Adrenal gland (tissue), 12 donors: ENCODE results near the gene DLG2. TPM values are rescaled to one million over a fixed set of nuclear protein-coding genes. Genes with fewer than 3 reads are reported as not detected.
A peak's percentile ranks its signal among the peaks of the same experiment; 100 is the strongest.

ENCODE experiments used
- DNase-seq, 7 donors: peaks; one replicate each; pipeline ENCODE4 v3.0.0-alpha.2; 2019 to 2020
- H3K27ac ChIP-seq, 5 donors: fragments of 200-600 bp; sonication (generic) in 4 of 5; 1 replicate in 3 of 5; 2 replicates in 2 of 5; pipeline versions ENCODE4 v1.5.1 to v1.8.0; 2016 to 2020; ENCODE audit warnings: mild to moderate bottlenecking in 1 of 5
- H3K27me3 ChIP-seq: fragments of 200-600 bp; 2 replicates; pipeline ENCODE4 v1.8.0; 2021
- H3K36me3 ChIP-seq, 2 donors: fragments of 200-600 bp; replicated peaks in 1 of 2; 1 replicate in 1 of 2; 2 replicates in 1 of 2; pipeline versions ENCODE4 v1.5.1 to v1.8.0; 2018 to 2022
- H3K4me1 ChIP-seq, 2 donors: fragments of 200-600 bp; replicated peaks in 1 of 2; 1 replicate in 1 of 2; 2 replicates in 1 of 2; pipeline versions ENCODE4 v1.5.1 to v1.8.0; 2018 to 2021
- H3K4me3 ChIP-seq, 4 donors: fragments of 200-600 bp; sonication (generic) in 3 of 4; one replicate each; pipeline ENCODE4 v1.5.1; 2016 to 2018
- H3K9me3 ChIP-seq, 3 donors: fragments of 200-600 bp; sonication (generic) in 1 of 3; replicated peaks in 1 of 3; 1 replicate in 2 of 3; 2 replicates in 1 of 3; pipeline versions ENCODE4 v1.5.1 to v1.8.0; 2016 to 2021
- POLR2A ChIP-seq, 2 donors: fragments of 450-650 bp; IDR thresholded peaks; one replicate each; pipeline ENCODE4 v1.6.1; 2017; ENCODE audit warnings: antibody characterized with exemption in 2 of 2, mild to moderate bottlenecking in 2 of 2, moderate library complexity in 1 of 2
- WGBS, 4 donors: extraction: QIAGEN DNeasy Blood & Tissue Kit in 2 of 4; methylation state at CpG; one replicate each; pipeline versions ENCODE4 v1.1.5 to v1.1.7; 2013 to 2017; 5-methylcytosine and 5-hydroxymethylcytosine counted together
- intact Hi-C, 2 donors: fragments of 100-400 bp; cut with DNase I; formaldehyde crosslinking; loops; one replicate each; pipeline versions ENCODE4 v1.14.1 to v1.15.0; 2022 to 2023
- polyA plus RNA-seq, 3 donors: library from polyadenylated mRNA; stranded (reverse); fragments of 200-250 nt in 2 of 3; fragments of 350-450 nt in 1 of 3; fragmentation: Illumina TruSeq in 1 of 3; extraction: RNeasy Lipid Tissue Mini Kit (QIAGEN cat#74804) in 1 of 3; gene quantifications; one replicate each; pipeline ENCODE4 v1.2.3, GENCODE V29; 2013 to 2014
- total RNA-seq, 9 donors: library from RNA; depleted of rRNA in 4 of 9; stranded (reverse); fragments of >200 nt in 4 of 9; fragments of 120-200 nt in 1 of 9; fragmentation: NEBNext Ultra II Directional in 1 of 9; extraction: Animal tissue kit (Norgen Biotek cat#: 25700) in 1 of 9; gene quantifications; one replicate each; pipeline versions ENCODE4 v1.1.0 to v1.2.4, GENCODE V29; 2013 to 2023
- TF ChIP-seq, protein P1 (sequence below), 6 experiments: fragments of 450-650 bp in 4 of 6; fragments of 200-600 bp in 2 of 6; sonication (generic) in 1 of 6; IDR thresholded peaks; 1 replicate in 5 of 6; 2 replicates in 1 of 6; pipeline versions ENCODE4 v1.5.1 to v1.8.0; 2016 to 2021; ENCODE audit warnings: antibody characterized with exemption in 6 of 6, mild to moderate bottlenecking in 2 of 6, moderate library complexity in 1 of 6
- donor health status: healthy with polysubstance abuse.
- donor health status: Bipolar disorder and iron deficiency.
- donor health status: DM: yes; HTN: yes; CAD: no.
- donor health status: DM: no; HTN: no; CAD: no.
- donor health status: DM: no; HTN: no; CAD: no.
- donor health status: DM: yes; HTN: yes; CAD: no.

DLG2 gene
- total and polyA plus RNA-seq, 12 donors = 8.3 to 101 (median 37.5) TPM

GRCh38 chr11:84024266-84024665 is 1602.9 kb downstream of the DLG2 start:
- peaks cover 15 to 32% of the 10 kb centered on the region in 2 donors for H3K4me1 ChIP-seq
- H3K27me3 ChIP-seq = no peaks in the 10 kb centered on the region
- no peak for DNase-seq
- no peaks in the 10 kb centered on the region for H3K9me3 ChIP-seq
- TF ChIP-seq, protein P1, sequence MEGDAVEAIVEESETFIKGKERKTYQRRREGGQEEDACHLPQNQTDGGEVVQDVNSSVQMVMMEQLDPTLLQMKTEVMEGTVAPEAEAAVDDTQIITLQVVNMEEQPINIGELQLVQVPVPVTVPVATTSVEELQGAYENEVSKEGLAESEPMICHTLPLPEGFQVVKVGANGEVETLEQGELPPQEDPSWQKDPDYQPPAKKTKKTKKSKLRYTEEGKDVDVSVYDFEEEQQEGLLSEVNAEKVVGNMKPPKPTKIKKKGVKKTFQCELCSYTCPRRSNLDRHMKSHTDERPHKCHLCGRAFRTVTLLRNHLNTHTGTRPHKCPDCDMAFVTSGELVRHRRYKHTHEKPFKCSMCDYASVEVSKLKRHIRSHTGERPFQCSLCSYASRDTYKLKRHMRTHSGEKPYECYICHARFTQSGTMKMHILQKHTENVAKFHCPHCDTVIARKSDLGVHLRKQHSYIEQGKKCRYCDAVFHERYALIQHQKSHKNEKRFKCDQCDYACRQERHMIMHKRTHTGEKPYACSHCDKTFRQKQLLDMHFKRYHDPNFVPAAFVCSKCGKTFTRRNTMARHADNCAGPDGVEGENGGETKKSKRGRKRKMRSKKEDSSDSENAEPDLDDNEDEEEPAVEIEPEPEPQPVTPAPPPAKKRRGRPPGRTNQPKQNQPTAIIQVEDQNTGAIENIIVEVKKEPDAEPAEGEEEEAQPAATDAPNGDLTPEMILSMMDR (IDR thresholded peaks at IDR 0.05) = no peak
- no peak for TF ChIP-seq POLR2A (IDR thresholded peaks at IDR 0.05)
- intact Hi-C loops = no loop called here
- H3K27ac ChIP-seq = no peak overlapping the region
- no peaks in the 10 kb centered on the region for H3K36me3 ChIP-seq
- 75 to 79% (median 77%) methylated on average over 1 of the region's 1 CpG for WGBS, 4 donors
- H3K4me3 ChIP-seq = no peak overlapping the region

DNA sequence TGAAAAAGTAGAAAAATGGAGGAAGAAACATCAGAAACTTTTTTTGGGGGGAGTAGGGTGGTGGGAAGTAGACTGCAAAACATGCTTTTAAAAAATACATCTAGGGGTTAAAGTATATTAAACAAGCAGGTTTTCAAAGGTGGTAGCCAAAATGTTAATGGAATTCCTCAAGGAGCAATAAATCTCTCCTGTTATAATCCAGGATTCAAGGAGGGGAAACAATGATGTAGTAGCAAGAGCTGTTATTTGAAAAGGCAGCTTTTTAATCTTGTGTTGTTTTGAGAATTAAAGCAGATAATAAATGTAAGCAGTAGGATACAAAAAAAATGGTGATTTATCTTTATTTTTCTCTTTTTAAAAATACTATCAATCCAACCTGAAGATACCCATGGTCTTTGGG is 1604.4 kb downstream of the DLG2 start:
- no peaks in the 10 kb centered on the region for H3K27me3 ChIP-seq
- TF ChIP-seq POLR2A (IDR thresholded peaks at IDR 0.05) = no peak
- TF ChIP-seq, protein P1 (IDR thresholded peaks at IDR 0.05) = no peak
- H3K27ac ChIP-seq = peak overlapping the region in 1 of 5 donors; percentile 40

GRCh38 chr11:84022201-84022600 is 1604.9 kb downstream of the DLG2 start:
- Histone ChIP-seq H3K4me3 (no peak overlapping the region), H3K27ac (peak overlapping the region in 2 of 5 donors; percentile 8 to 40), H3K4me1 (peaks cover 19 to 37% of the 10 kb centered on the region in 2 donors), H3K9me3 (no peaks in the 10 kb centered on the region), H3K27me3 (no peaks in the 10 kb centered on the region), H3K36me3 (no peaks in the 10 kb centered on the region)
- TF ChIP-seq, protein P1 (IDR thresholded peaks at IDR 0.05) = no peak
- no peak for TF ChIP-seq POLR2A (IDR thresholded peaks at IDR 0.05)
- 43 to 63% (median 54%) methylated on average over 1 of the region's 1 CpG for WGBS, 4 donors
- intact Hi-C loops = no loop called here
- no peak for DNase-seq

More for the DNA sequence above, 1604.4 kb downstream of the DLG2 start:
- no peak for DNase-seq
- no peaks in the 10 kb centered on the region for H3K9me3 ChIP-seq
- no peak overlapping the region for H3K4me3 ChIP-seq
- peaks cover 19 to 37% of the 10 kb centered on the region in 2 donors for H3K4me1 ChIP-seq
- no peaks in the 10 kb centered on the region for H3K36me3 ChIP-seq
- intact Hi-C loops = no loop called here

- H3K4me3 ChIP-seq = no peak overlapping the region
- H3K9me3 ChIP-seq = no peaks in the 10 kb centered on the region
- peak overlapping the region in 2 of 5 donors; percentile 84 to 87 for H3K27ac ChIP-seq
- peaks cover 19 to 37% of the 10 kb centered on the region in 2 donors for H3K4me1 ChIP-seq
- TF ChIP-seq, protein P1 (IDR thresholded peaks at IDR 0.05) = no peak
- TF ChIP-seq POLR2A (IDR thresholded peaks at IDR 0.05) = no peak
- no peak for DNase-seq
- WGBS, 4 donors = 68 to 84% (median 75%) methylated on average over 2 of the region's 2 CpGs
- intact Hi-C loops = no loop called here
- H3K36me3 ChIP-seq = no peaks in the 10 kb centered on the region
- H3K27me3 ChIP-seq = no peaks in the 10 kb centered on the region
Measured at GRCh38 chr11:84021291-84021690, 1605.9 kb downstream of the DLG2 start.
